GM12878 (cell line): Measurements from ENCODE around the gene TOR2A. TPM values are rescaled to one million over a fixed set of nuclear protein-coding genes. Genes with fewer than 3 reads are reported as not detected.
A peak's percentile ranks its signal among the peaks of the same experiment; 100 is the strongest.

Experiments used
- ATF3 ChIP-seq: IDR thresholded peaks from 2 replicates; pipeline ENCODE4 v1.6.1; 2011; ENCODE audit warnings: low read depth, mild to moderate bottlenecking, low read length, moderate library complexity, borderline replicate concordance; ENCODE audit errors: extremely low read depth
- BACH1 ChIP-seq: fragments of 450-650 bp; IDR thresholded peaks from 2 replicates; pipeline ENCODE4 v1.6.1; 2017; ENCODE audit warnings: mild to moderate bottlenecking, borderline replicate concordance
- BCL3 ChIP-seq: IDR thresholded peaks from 2 replicates; pipeline ENCODE4 v1.6.1; 2011; ENCODE audit warnings: borderline replicate concordance, low read depth, mild to moderate bottlenecking, moderate library complexity, low read length; ENCODE audit not compliant: insufficient read depth, poor library complexity, severe bottlenecking
- CHD1 ChIP-seq: IDR thresholded peaks from 2 replicates; pipeline ENCODE4 v1.6.1; 2012; ENCODE audit warnings: low read depth, low read length, improper control_type of control experiment
- DPF2 ChIP-seq: fragments of 450-650 bp; IDR thresholded peaks from 2 replicates; pipeline ENCODE4 v1.6.1; 2017; ENCODE audit warnings: mild to moderate bottlenecking
- EED ChIP-seq: sonication (generic); IDR thresholded peaks from 2 replicates; pipeline ENCODE4 v1.6.1; 2016; ENCODE audit warnings: antibody characterized with exemption, low read depth
- IRF3 ChIP-seq: fragments of 450-650 bp; IDR thresholded peaks from 2 replicates; pipeline ENCODE4 v1.6.1; 2014; ENCODE audit warnings: mild to moderate bottlenecking
- MAX ChIP-seq: IDR thresholded peaks from 2 replicates; pipeline ENCODE4 v1.6.1; 2012; ENCODE audit warnings: low read depth, low read length, improper control_type of control experiment
- MLLT1 ChIP-seq: fragments of 450-650 bp; IDR thresholded peaks from 2 replicates; pipeline ENCODE4 v1.6.1; 2016; ENCODE audit warnings: mild to moderate bottlenecking
- MXI1 ChIP-seq: fragments of 150-350 bp; IDR thresholded peaks from 2 replicates; pipeline ENCODE4 v1.6.1; 2011; ENCODE audit warnings: low read depth, mild to moderate bottlenecking, inconsistent platforms, low read length, improper control_type of control experiment
- NFYB ChIP-seq: IDR thresholded peaks from 2 replicates; pipeline ENCODE4 v1.6.1; 2011; ENCODE audit warnings: low read depth, mild to moderate bottlenecking, low read length, improper control_type of control experiment, moderate library complexity; ENCODE audit not compliant: insufficient read depth
- NR2C2 ChIP-seq: IDR thresholded peaks from 2 replicates; pipeline ENCODE4 v1.6.1; 2011; ENCODE audit warnings: borderline replicate concordance, low read depth; ENCODE audit not compliant: control insufficient read depth, insufficient read length
- RFX5 ChIP-seq: IDR thresholded peaks from 2 replicates; pipeline ENCODE4 v1.6.1; 2011; ENCODE audit warnings: low read depth, low read length, improper control_type of control experiment
- SMAD1 ChIP-seq: fragments of 450-650 bp; IDR thresholded peaks from 2 replicates; pipeline ENCODE4 v1.6.1; 2018; ENCODE audit warnings: mild to moderate bottlenecking, low read depth; ENCODE audit not compliant: partially characterized antibody
- SREBF1 ChIP-seq: IDR thresholded peaks from 2 replicates; pipeline ENCODE4 v1.6.1; 2012; ENCODE audit warnings: mild to moderate bottlenecking, low read length
- STAT1 ChIP-seq: fragments of 450-650 bp; conservative IDR thresholded peaks from 2 replicates; pipeline ENCODE4 v1.6.1; 2014; ENCODE audit warnings: antibody characterized with exemption, mild to moderate bottlenecking
- TAF1 ChIP-seq: IDR thresholded peaks from 2 replicates; pipeline ENCODE4 v1.6.1; 2011; ENCODE audit warnings: mild to moderate bottlenecking, low read depth, low read length, borderline replicate concordance
- YY1 ChIP-seq: IDR thresholded peaks from 2 replicates; pipeline ENCODE4 v1.6.1; 2011; ENCODE audit warnings: low read depth, mild to moderate bottlenecking, low read length
- ZNF384 ChIP-seq: IDR thresholded peaks from 2 replicates; pipeline ENCODE4 v1.6.1; 2012; ENCODE audit warnings: low read depth, mild to moderate bottlenecking, low read length, improper control_type of control experiment, borderline replicate concordance
- ZNF592 ChIP-seq: fragments of 450-650 bp; IDR thresholded peaks from 2 replicates; pipeline ENCODE4 v1.6.1; 2017; ENCODE audit warnings: mild to moderate bottlenecking, moderate library complexity
- ZNF622 ChIP-seq: fragments of 450-650 bp; IDR thresholded peaks from 2 replicates; pipeline ENCODE4 v1.6.1; 2017; ENCODE audit warnings: mild to moderate bottlenecking, inconsistent platforms
- polyA plus RNA-seq, 11 experiments: library from polyadenylated mRNA; depleted of rRNA in 4 of 11; unstranded in 6 of 11; stranded (reverse) in 5 of 11; fragments of >200 nt; fragmentation: Nextera tagmentation in 4 of 11; fragmentation: Illumina TruSeq in 1 of 11; extraction: Ambion mirVana in 4 of 11; extraction: Trizol in 1 of 11; gene quantifications; 1 replicate in 1 of 11; 2 replicates in 10 of 11; pipeline versions ENCODE4 v1.2.1 to v1.2.3, GENCODE V29; 2011 to 2016; ENCODE audit warnings: inconsistent platforms in 2 of 11, missing spikeins in 2 of 11, low read depth in 1 of 11
- total RNA-seq, 4 experiments: library from RNA; depleted of rRNA in 3 of 4; stranded (reverse); fragments of >200 nt in 3 of 4; fragmentation: Illumina TruSeq in 1 of 4; extraction: Trizol in 1 of 4; gene quantifications; 2 replicates each; pipeline versions ENCODE4 v1.2.1 to v1.2.3, GENCODE V29; 2013 to 2021

TOR2A gene
- total and polyA plus RNA-seq, 10 of the 15 experiments (the other 5 are each of a cell fraction or from before 2014, with no cell fraction given), result 0.52 to 23.7 (median 8.5) TPM

GRCh38 chr9:127734747-127735529 lies at the start of gene TOR2A (continued):
- TF ChIP-seq MXI1, result peak; percentile 98
- TF ChIP-seq EED, result no peak
- no peak for TF ChIP-seq NR2C2
- TF ChIP-seq MAX, result peak; percentile 69
- TF ChIP-seq YY1, result peak; percentile 83
- TF ChIP-seq BCL3, result no peak
- peak; percentile 79 for TF ChIP-seq DPF2
- peak; percentile 88 for TF ChIP-seq BACH1
- TF ChIP-seq SREBF1, result peak; percentile 53; the same call in 1 of the 2 replicates
- TF ChIP-seq IRF3, result 0 out of 2 replicates have a peak, but pooled peaks have one; percentile 37
- TF ChIP-seq RFX5, result peak; percentile 95
- TF ChIP-seq TAF1, result peak; percentile 79; the same call in 1 of the 2 replicates
- peak; percentile 98 for TF ChIP-seq STAT1
- TF ChIP-seq ZNF622, result no peak
- no peak for TF ChIP-seq ATF3
- TF ChIP-seq ZNF592, result peak; percentile 67; the same call in 1 of the 2 replicates
- peak; percentile 64 for TF ChIP-seq NFYB
- TF ChIP-seq ZNF384, result no peak
- no peak for TF ChIP-seq MLLT1
- TF ChIP-seq SMAD1, result no peak
- no peak for TF ChIP-seq CHD1
